Hepatocyte (in vitro differentiated cells): ENCODE results near the gene GPR157. TPM values are rescaled to one million over a fixed set of nuclear protein-coding genes. Genes with fewer than 3 reads are reported as not detected.

Experiments used
- DNase-seq: peaks from one replicate; pipeline ENCODE4 v3.0.0-alpha.2; 2016; ENCODE audit warnings: low spot score
- H2AFZ ChIP-seq: fragments of 200-600 bp; sonication (generic); 2 replicates; pipeline ENCODE4 v1.6.0; 2016; ENCODE audit warnings: antibody characterized with exemption, mild to moderate bottlenecking
- H3K27ac ChIP-seq: fragments of 200-600 bp; sonication (generic); 2 replicates; pipeline ENCODE4 v1.5.1; 2016; ENCODE audit warnings: mild to moderate bottlenecking
- H3K27me3 ChIP-seq: fragments of 200-600 bp; sonication (generic); 2 replicates; pipeline ENCODE4 v1.6.1; 2016
- H3K36me3 ChIP-seq: fragments of 200-600 bp; sonication (generic); replicated peaks from 2 replicates; pipeline ENCODE4 v1.5.1; 2016; ENCODE audit warnings: low read depth; ENCODE audit not compliant: insufficient read depth
- H3K4me1 ChIP-seq: fragments of 200-600 bp; sonication (generic); 2 replicates; pipeline ENCODE4 v1.5.1; 2016; ENCODE audit warnings: mild to moderate bottlenecking, moderate library complexity; ENCODE audit not compliant: insufficient read depth
- H3K4me2 ChIP-seq: fragments of 200-600 bp; sonication (generic); 2 replicates; pipeline ENCODE4 v1.6.0; 2016
- H3K4me3 ChIP-seq: fragments of 200-600 bp; sonication (generic); 2 replicates; pipeline ENCODE4 v1.5.1; 2016; ENCODE audit warnings: mild to moderate bottlenecking
- H3K79me2 ChIP-seq: fragments of 200-600 bp; sonication (generic); 2 replicates; pipeline ENCODE4 v1.6.0; 2017; ENCODE audit warnings: mild to moderate bottlenecking
- H3K9me2 ChIP-seq: fragments of 200-600 bp; sonication (generic); replicated peaks from 2 replicates; pipeline ENCODE4 v1.6.0; 2017; ENCODE audit warnings: mild to moderate bottlenecking; ENCODE audit not compliant: insufficient read depth
- H3K9me3 ChIP-seq: fragments of 200-600 bp; sonication (generic); 2 replicates; pipeline ENCODE4 v1.5.1; 2016; ENCODE audit warnings: low read depth, mild to moderate bottlenecking
- H4K20me1 ChIP-seq: fragments of 200-600 bp; sonication (generic); 2 replicates; pipeline ENCODE4 v1.6.0; 2016; ENCODE audit warnings: mild to moderate bottlenecking; ENCODE audit not compliant: insufficient read depth, poor library complexity, severe bottlenecking
- CTCF ChIP-seq: fragments of 200-600 bp; sonication (generic); IDR thresholded peaks from 2 replicates; pipeline ENCODE4 v1.5.1; 2016; ENCODE audit warnings: antibody characterized with exemption, mild to moderate bottlenecking; ENCODE audit not compliant: poor library complexity
- EZH2 ChIP-seq: fragments of 200-600 bp; sonication (generic); IDR thresholded peaks from 2 replicates; pipeline ENCODE4 v1.6.1; 2016; ENCODE audit warnings: antibody characterized with exemption, mild to moderate bottlenecking, borderline replicate concordance
- EZH2phosphoT487 ChIP-seq: fragments of 200-600 bp; sonication (generic); IDR thresholded peaks from one replicate; pipeline ENCODE4 v1.6.1; 2018; ENCODE audit warnings: antibody characterized with exemption, mild to moderate bottlenecking, low read depth, moderate library complexity; ENCODE audit not compliant: unreplicated experiment, severe bottlenecking
- WGBS: methylation state at CpG from one replicate; pipeline ENCODE4 v1.1.6; 2016; ENCODE audit warnings: low lambda C conversion rate; ENCODE audit errors: missing lambda C conversion rate; 5-methylcytosine and 5-hydroxymethylcytosine counted together
- polyA plus RNA-seq: library from polyadenylated mRNA; unstranded; fragments of >200 nt; fragmentation: Nextera tagmentation; extraction: Ambion mirVana; gene quantifications from 2 replicates; pipeline ENCODE4 v1.2.1, GENCODE V29; 2016
- total RNA-seq: library from RNA; depleted of rRNA; stranded (reverse); fragments of >200 nt; gene quantifications from 2 replicates; pipeline ENCODE4 v1.2.3, GENCODE V29; 2014

GPR157 gene
- total and polyA plus RNA-seq, 2 experiments from 2014 or later: 14.4 to 18.6 TPM

- H3K4me3 ChIP-seq: no peak within 1 kb of the TSS
- H3K36me3 ChIP-seq: no peaks in the 10 kb centered on the region
- peaks cover 5% of the 10 kb centered on the region for H3K4me1 ChIP-seq
- DNase-seq: no peak
- H3K4me2 ChIP-seq: peak within 1 kb of the TSS; percentile 22
- H3K9me3 ChIP-seq: no peaks in the 10 kb centered on the region
- no peaks in the 10 kb centered on the region for H4K20me1 ChIP-seq
- no peaks in the 10 kb centered on the region for H3K79me2 ChIP-seq
- no peaks in the 10 kb centered on the region for H3K27me3 ChIP-seq
- H3K27ac ChIP-seq: no peak within 1 kb of the TSS
- TF ChIP-seq EZH2phosphoT487 (no peak), EZH2 (no peak), CTCF (no peak)
- WGBS: 68% methylated on average over 8 of the region's 8 CpGs
- H3K9me2 ChIP-seq: no peaks in the 10 kb centered on the region
- no peak within 1 kb of the TSS for H2AFZ ChIP-seq
Observed at GRCh38 chr1:9069326-9070100, 59.4 kb downstream of the GPR157 start, which contains the start of gene SLC2A5. Gene SLC2A5 (minus strand): TSS chr1:9069635. CDS start chr1:9069536, 99 bp downstream.

- Histone ChIP-seq H3K27me3 (no peaks in the 10 kb centered on the region), H3K79me2 (no peaks in the 10 kb centered on the region), H3K4me2 (peak overlapping the region; percentile 22), H4K20me1 (no peaks in the 10 kb centered on the region), H3K27ac (no peak overlapping the region), H3K4me1 (peaks cover 5% of the 10 kb centered on the region), H3K4me3 (no peak overlapping the region), H2AFZ (no peak overlapping the region), H3K9me3 (no peaks in the 10 kb centered on the region), H3K36me3 (no peaks in the 10 kb centered on the region), H3K9me2 (no peaks in the 10 kb centered on the region)
- DNase-seq: no peak
- TF ChIP-seq CTCF (no peak), EZH2phosphoT487 (no peak), EZH2 (no peak)
- WGBS: 72% methylated on average over 4 of the region's 4 CpGs
Observed at GRCh38 chr1:9068981-9069325, 59.9 kb downstream of the GPR157 start.

- no peak for DNase-seq
- Histone ChIP-seq H3K27ac (no peak overlapping the region), H2AFZ (no peak overlapping the region)
Observed at GRCh38 chr1:9066945-9067807, 61.7 kb downstream of the GPR157 start.

More at GRCh38 chr1:9066945-9067807, 61.7 kb downstream of the GPR157 start:
- Histone ChIP-seq H3K27me3 (no peaks in the 10 kb centered on the region), H3K9me3 (no peaks in the 10 kb centered on the region), H3K4me1 (peaks cover 5% of the 10 kb centered on the region), H4K20me1 (no peaks in the 10 kb centered on the region), H3K4me2 (no peak overlapping the region), H3K4me3 (no peak overlapping the region), H3K9me2 (no peaks in the 10 kb centered on the region), H3K36me3 (no peaks in the 10 kb centered on the region), H3K79me2 (no peaks in the 10 kb centered on the region)
- WGBS: 87% methylated on average over 24 of the region's 24 CpGs
- TF ChIP-seq CTCF (no peak), EZH2phosphoT487 (no peak)
